Renal pelvis (tissue), 12 donors: ENCODE results near the gene SLC38A7. TPM values are rescaled to one million over a fixed set of nuclear protein-coding genes. Genes with fewer than 3 reads are reported as not detected.
A peak's percentile ranks its signal among the peaks of the same experiment; 100 is the strongest.

Source experiments
- DNase-seq: peaks from one replicate; pipeline ENCODE4 v3.0.0-alpha.2; 2013
- long read RNA-seq, 16 experiments: transcript quantifications; one replicate each; lab custom pipeline, GENCODE V29; 2026
- polyA plus RNA-seq, 3 donors: library from polyadenylated mRNA; unstranded; fragments of 120-200 nt; gene quantifications; one replicate each; pipeline ENCODE4 v1.2.1, GENCODE V29; 2013; ENCODE audit not compliant: insufficient read length in 3 of 3

SLC38A7 gene
- polyA plus RNA-seq, result 10 to 100 TPM; 14.5 to 20.8 (median 20.3) TPM
- long read RNA-seq, donor 1, full-length matches to known transcripts, result 2 of 2 reads
- long read RNA-seq, donor 1, partial matches to known transcripts, result 0 of 2 reads
- long read RNA-seq, donor 1, other reads (novel, unspliced or antisense), result 0 of 2 reads
- long read RNA-seq, donor 2, full-length matches to known transcripts, result 2 of 2 reads
- long read RNA-seq, donor 2, partial matches to known transcripts, result 0 of 2 reads
- long read RNA-seq, donor 2, other reads (novel, unspliced or antisense), result 0 of 2 reads
- long read RNA-seq, donor 3, full-length matches to known transcripts, result 3 of 3 reads
- long read RNA-seq, donor 3, partial matches to known transcripts, result 0 of 3 reads
- long read RNA-seq, donor 3, other reads (novel, unspliced or antisense), result 0 of 3 reads
- long read RNA-seq, donor 4, full-length matches to known transcripts, result 3 of 3 reads
- long read RNA-seq, donor 4, partial matches to known transcripts, result 0 of 3 reads
- long read RNA-seq, donor 4, other reads (novel, unspliced or antisense), result 0 of 3 reads
- long read RNA-seq, donor 5, partial matches to known transcripts, result 0 of 1 reads
- long read RNA-seq, donor 5, other reads (novel, unspliced or antisense), result 0 of 1 reads
- long read RNA-seq, donor 6, full-length matches to known transcripts, result 2 of 2 reads
- long read RNA-seq, donor 6, partial matches to known transcripts, result 0 of 2 reads
- long read RNA-seq, donor 6, other reads (novel, unspliced or antisense), result 0 of 2 reads
- long read RNA-seq, donor 7, full-length matches to known transcripts, result 3 of 3 reads
- long read RNA-seq, donor 7, partial matches to known transcripts, result 0 of 3 reads
- long read RNA-seq, donor 7, other reads (novel, unspliced or antisense), result 0 of 3 reads
- long read RNA-seq, donor 8, full-length matches to known transcripts, result 1 of 1 reads
- long read RNA-seq, donor 8, partial matches to known transcripts, result 0 of 1 reads
- long read RNA-seq, donor 8, other reads (novel, unspliced or antisense), result 0 of 1 reads
- long read RNA-seq, donor 9, full-length matches to known transcripts, result 2 of 2 reads
- long read RNA-seq, donor 9, partial matches to known transcripts, result 0 of 2 reads
- long read RNA-seq, donor 9, other reads (novel, unspliced or antisense), result 0 of 2 reads
- long read RNA-seq, donor 10, full-length matches to known transcripts, result 2 of 2 reads
- long read RNA-seq, donor 10, partial matches to known transcripts, result 0 of 2 reads
- long read RNA-seq, donor 10, other reads (novel, unspliced or antisense), result 0 of 2 reads
- long read RNA-seq, donor 11, full-length matches to known transcripts, result 2 of 2 reads
- long read RNA-seq, donor 11, partial matches to known transcripts, result 0 of 2 reads
- long read RNA-seq, donor 11, other reads (novel, unspliced or antisense), result 0 of 2 reads
- long read RNA-seq, donor 12, full-length matches to known transcripts, result 6 of 6 reads
- long read RNA-seq, donor 12, partial matches to known transcripts, result 0 of 6 reads
- long read RNA-seq, donor 12, other reads (novel, unspliced or antisense), result 0 of 6 reads
- long read RNA-seq, donor 13, full-length matches to known transcripts, result 2 of 2 reads
- long read RNA-seq, donor 13, partial matches to known transcripts, result 0 of 2 reads
- long read RNA-seq, donor 13, other reads (novel, unspliced or antisense), result 0 of 2 reads
- long read RNA-seq, donor 14, result 0 reads
- long read RNA-seq, donor 15, result 0 reads
- long read RNA-seq, donor 16, full-length matches to known transcripts, result 6 of 6 reads
- long read RNA-seq, donor 16, partial matches to known transcripts, result 0 of 6 reads
- long read RNA-seq, donor 16, other reads (novel, unspliced or antisense), result 0 of 6 reads

- DNase-seq, result peak; percentile 84
These were observed at the start of gene SLC38A7 for GRCh38 chr16:58684354-58685083. Gene SLC38A7 (minus strand): TSS chr16:58684770. CDS start chr16:58680126, 4,644 bp downstream.

GRCh38 chr16:58733671-58734458 lies 49.3 kb upstream of the SLC38A7 start, which contains the start of gene GOT2:
Gene GOT2 (minus strand): TSS chr16:58734316. CDS start chr16:58734228, 88 bp downstream.
- DNase-seq, result peak; percentile 82

- peak; percentile 22 for DNase-seq
These were observed 48.7 kb upstream of the SLC38A7 start for GRCh38 chr16:58733248-58733670.

GRCh38 chr16:58732545-58733247 lies 48.1 kb upstream of the SLC38A7 start:
- DNase-seq, result no peak

GRCh38 chr16:58730724-58731370 lies 46.3 kb upstream of the SLC38A7 start:
- no peak for DNase-seq

- DNase-seq, result no peak
These were observed 43.4 kb upstream of the SLC38A7 start for GRCh38 chr16:58727796-58728568.

GRCh38 chr16:58727028-58727781 lies 42.6 kb upstream of the SLC38A7 start:
- no peak for DNase-seq

- no peak for DNase-seq
These were observed 38.5 kb upstream of the SLC38A7 start for GRCh38 chr16:58723109-58723508.

GRCh38 chr16:58717994-58718393 lies 33.4 kb upstream of the SLC38A7 start:
- no peak for DNase-seq

GRCh38 chr16:58716468-58716867 lies 31.9 kb upstream of the SLC38A7 start:
- DNase-seq, result no peak

- no peak for DNase-seq
These were observed 29.2 kb upstream of the SLC38A7 start for GRCh38 chr16:58713742-58714141.

- peak; percentile 69 for DNase-seq
These were observed 24.8 kb upstream of the SLC38A7 start for GRCh38 chr16:58709333-58709732.

GRCh38 chr16:58699151-58699550 lies 14.6 kb upstream of the SLC38A7 start:
- no peak for DNase-seq

GRCh38 chr16:58695368-58695767 lies 10.8 kb upstream of the SLC38A7 start:
- DNase-seq, result no peak

GRCh38 chr16:58692450-58692849 lies 7.9 kb upstream of the SLC38A7 start:
- no peak for DNase-seq
